HG03457 (cell line): ENCODE data around the gene ANKUB1.
"Not testable (repeated sequence)": the region's sequence is repeated elsewhere in the genome, so short reads cannot be mapped to it uniquely, and the experiment has no call there.

Source experiments
- ATAC-seq: cut with Tn5 transposase; IDR thresholded peaks from one replicate; pipeline ENCODE4 v1.9.1; 2021; ENCODE audit warnings: moderate number of reproducible peaks; ENCODE audit not compliant: unreplicated experiment

The ANKUB1 gene, protein sequence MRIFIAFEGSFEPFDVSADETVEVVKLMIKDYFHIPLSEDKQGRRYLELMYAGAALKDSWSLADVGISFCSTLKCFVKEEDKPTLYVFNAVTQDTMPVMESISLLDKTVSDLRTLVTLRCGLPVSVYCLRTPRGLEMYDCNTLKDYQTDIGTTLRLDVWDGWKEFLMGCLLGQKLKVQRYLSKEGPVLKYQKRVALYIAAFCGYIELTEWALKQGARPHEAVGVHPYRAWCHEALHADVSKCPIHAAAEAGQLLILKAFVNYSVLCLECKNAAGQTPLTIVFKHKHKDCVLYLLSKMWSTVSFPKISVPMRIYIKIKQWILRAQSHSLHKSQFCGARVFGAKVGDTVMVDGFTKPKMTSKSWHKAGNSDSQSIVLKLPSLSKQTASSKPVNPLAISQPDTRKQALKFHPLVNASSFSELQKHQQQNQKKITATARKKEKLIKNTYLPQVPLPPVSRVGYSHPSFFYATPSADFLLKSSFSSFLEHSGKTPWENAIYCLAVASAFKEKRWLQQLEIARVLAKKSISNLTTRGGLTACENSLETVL

DNA sequence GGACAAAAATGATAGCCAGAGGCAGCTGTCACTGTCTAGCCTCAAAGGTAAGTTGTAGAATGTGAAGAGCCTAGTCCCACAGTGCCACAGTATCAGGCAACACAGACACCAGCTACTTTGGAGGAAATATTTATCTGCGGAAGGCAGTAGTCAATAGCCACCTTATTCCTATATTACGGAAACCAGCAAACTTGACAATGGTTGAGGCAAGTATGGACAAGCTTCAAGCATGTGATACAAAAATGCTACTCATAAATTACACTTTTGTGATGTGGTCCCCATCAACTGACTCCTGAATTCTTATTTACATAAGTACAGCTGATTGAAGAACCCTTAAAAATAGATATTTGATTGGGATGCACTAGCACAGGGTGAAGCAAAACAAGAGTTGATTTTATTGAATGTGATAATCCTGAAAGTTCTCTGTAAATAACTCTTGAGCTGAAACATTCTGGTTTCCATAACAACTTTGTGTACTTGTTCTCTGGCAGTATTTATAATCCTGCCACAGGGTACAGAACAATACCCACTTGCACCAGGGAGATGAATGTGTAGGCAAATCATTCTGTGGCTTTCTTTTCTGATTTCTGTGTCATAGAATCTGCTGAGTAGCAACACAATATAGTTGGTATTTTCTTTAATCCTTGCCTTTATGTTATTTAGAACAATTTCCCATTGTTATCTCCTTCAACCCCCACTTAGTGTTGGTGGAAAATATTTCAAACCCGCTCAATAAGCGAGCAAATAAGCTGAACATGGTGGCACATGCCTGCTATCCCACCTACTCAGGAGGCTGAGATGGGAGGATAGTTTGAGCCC lies at the start of gene ANKUB1:
Gene ANKUB1 (minus strand): TSS at position 103 of the 819 bp plus-strand sequence. CDS start 188 bp downstream, outside the sequence.
- no peak for ATAC-seq

DNA sequence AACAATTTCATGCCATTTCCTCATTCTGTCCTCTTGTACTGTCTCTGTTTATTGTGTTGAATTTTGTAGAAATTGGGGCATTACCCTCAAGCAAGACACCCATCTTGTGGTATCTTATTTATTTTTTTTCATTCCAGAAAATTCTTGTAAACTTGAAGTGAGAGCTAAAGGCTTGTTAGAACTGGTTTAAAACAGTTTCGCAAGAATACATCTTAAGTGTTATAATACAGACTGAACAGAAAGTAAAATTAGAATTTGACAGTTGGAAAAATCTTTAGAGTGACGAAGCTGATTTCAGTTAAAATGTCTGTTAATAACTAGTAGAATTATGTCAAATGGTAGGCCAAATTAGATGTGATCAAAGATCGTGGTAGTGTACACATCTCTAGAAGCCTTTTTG lies 47.5 kb upstream of the ANKUB1 start:
- ATAC-seq: no peak

DNA sequence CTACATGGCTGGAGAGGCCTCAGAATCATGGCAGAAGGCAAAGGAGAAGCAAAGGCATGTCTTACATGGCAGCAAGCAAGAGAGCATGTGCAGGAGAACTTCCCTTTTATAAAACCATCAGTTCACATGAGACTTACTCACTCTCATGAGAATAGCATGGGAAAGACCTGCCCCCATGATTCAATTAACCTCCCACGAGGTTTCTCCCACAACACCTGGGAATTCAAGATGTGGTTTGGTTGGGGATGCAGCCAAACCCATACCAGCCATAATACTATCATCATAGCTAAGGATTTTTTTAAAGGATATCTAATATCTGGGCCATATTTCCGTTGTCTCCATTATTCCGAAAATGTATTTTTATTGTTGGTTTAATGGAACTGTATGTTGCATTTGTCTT lies 47.1 kb upstream of the ANKUB1 start:
- ATAC-seq: not testable (repeated sequence)

DNA sequence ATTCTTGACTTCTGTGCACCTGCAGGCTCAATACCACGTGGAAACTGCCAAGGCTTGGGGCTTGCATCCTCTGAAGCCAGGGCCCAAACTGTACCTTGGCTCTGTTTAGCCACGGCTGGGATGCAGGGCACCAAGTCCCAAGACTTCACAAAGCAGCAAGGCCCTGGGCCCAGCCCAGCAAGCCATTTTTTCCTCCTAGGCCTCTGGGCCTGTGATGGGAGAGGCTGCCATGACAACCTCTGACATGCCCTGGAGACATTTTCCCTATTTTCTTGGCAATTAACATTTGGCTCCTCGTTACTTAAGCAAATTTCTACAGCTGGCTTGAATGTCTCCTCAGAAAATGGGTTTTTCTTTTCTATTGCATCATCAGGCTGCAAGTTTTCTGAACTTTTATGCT lies 46.1 kb upstream of the ANKUB1 start:
- not testable (repeated sequence) for ATAC-seq

DNA sequence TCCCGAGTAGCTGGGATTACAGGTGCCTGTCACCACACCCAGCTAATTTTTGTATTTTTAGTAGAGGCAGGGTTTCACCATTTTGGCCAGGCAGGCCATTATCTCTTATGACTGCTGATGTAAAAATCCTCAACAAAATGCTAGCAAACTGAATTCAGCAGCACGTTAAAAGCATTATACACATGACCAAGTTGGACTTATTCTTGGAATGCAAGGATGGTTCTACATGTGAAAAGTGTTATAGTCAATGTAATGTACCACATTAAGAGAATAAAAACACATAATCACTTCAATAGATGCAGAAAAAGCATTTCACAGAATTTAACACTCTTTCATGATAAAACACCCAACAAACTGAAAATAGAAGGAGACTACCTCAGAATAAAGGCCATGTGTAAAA lies 40.9 kb upstream of the ANKUB1 start:
- no peak for ATAC-seq

DNA sequence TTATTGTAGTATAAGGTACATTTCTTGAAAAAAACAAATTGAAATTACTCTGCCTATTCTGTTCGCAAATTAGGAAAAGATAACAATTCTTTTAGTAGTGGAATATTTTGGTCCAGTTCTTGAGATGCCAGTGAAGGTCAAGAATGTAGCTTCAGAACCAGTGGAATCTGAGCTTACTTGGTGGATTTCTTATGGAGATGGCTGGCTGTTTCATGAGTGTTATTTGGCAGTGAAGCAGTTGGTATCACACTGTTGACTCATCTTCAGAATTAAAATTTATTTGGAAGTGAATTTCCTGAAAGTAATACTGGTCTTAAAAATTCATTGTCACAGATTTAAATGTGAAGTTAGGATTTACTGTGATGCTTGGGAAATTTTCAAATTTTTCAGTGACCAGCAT lies 39.7 kb upstream of the ANKUB1 start:
- no peak for ATAC-seq

DNA sequence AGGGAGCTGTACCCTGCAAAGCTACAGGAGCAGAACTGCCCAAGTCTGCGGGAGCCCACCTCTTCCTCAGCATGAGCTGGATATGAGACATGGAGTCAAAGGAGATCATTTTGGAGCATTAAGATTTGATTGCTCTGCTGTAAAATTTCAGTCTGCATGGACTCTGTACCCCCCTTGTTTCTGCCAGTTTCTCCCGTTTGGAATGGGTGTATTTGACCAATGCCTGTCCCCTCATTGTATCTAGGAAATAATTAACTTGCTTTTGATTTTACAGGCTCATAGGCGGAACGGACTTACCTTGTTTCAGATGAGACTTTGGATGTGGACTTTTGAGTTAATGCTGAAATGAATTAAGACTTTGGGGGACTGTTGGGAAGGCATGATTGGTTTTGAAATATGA lies 39.0 kb upstream of the ANKUB1 start:
- no peak for ATAC-seq

DNA sequence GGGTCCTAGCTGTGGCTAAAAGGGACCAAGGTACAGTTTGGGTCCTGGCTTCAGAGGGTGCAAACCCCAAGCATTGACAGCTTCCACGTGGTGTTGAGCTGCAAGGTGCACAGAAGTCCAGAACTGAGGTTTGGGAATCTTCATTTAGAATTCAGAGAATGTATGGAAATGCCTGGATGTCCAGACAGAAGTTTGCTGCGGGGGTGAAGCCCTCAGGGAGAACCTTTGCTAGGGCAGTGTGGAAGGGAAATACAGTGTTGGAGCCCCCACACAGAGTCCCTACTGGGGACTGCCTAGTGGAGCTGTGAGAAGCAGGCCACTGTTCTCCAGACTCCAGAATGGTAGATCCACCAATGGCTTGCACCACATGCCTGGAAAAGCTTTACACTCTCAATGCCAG lies 38.5 kb upstream of the ANKUB1 start:
- no peak for ATAC-seq

DNA sequence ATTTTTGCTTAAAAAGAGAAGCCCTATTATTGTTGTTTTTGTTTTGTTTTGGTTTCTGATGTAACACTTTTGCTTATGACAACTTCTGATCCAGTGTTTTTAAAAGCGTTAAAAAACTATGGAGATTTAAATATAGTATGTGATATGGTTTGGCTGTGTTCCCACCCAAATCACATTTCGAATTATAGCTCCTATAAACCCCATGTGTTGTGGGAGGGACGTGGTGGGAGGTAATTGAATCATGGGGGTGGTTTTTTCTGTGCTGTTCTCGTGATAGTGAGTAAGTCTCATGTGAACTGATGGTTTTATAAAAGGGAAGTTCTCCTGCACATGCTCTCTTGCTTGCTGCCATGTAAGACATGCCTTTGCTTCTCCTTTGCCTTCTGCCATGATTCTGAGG lies 37.3 kb upstream of the ANKUB1 start:
- ATAC-seq: not testable (repeated sequence)

DNA sequence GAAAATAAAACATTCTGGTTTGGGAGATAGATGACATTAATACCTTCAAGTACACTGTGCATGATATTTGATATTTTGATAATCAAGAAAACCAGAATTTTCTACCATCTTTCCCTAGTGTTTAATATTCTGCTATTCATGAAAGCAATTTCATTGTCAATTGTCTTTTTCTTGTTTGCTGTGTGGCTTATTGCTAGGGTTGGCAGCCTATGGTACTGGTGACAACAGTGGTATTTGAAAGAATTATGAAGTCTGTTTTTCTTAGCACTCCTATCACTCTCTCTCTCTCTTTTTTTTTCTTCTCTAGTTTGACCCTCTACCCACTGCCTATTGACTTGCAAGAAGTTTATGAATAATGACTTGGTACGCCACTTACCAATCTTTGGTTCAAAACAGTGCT lies 36.0 kb upstream of the ANKUB1 start:
- ATAC-seq: no peak

DNA sequence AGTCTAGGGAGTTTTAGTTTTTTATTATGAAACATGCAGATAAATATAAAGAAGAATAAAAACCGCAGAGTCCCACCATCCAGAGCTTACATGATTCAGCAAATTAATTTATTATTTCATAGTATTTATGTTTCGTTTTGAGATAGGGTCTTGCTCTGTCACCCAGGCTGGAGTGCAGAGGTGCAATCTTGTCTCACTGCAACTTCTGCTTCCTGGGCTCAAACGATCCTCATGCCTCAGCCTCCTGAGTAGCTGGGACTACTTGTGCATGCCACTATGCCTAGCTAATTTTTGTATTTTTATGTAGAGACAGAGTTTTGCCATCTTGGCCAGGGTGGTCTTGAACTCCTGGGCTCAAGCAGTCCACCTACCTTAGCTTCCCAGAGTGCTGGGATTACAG lies 34.3 kb upstream of the ANKUB1 start:
- ATAC-seq: no peak

DNA sequence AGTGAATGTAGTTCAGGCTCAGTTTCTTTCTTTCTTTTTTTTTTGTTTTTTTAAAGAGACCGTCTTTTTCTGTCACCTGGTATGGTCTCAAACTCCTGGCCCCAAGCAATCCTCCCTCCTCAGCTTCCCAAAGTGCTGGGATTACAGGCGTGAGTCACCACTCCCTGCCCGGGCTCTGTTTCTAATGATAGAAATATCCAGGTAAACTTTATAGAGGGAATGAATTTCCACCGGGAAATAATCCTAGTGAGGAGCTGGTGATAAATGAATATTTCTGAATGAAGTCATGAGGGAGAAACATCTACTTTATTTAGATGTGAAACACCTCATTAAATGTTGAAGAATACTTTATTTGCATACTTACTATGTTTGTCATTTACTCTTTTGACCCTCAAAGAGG lies 27.8 kb upstream of the ANKUB1 start:
- ATAC-seq: no peak

DNA sequence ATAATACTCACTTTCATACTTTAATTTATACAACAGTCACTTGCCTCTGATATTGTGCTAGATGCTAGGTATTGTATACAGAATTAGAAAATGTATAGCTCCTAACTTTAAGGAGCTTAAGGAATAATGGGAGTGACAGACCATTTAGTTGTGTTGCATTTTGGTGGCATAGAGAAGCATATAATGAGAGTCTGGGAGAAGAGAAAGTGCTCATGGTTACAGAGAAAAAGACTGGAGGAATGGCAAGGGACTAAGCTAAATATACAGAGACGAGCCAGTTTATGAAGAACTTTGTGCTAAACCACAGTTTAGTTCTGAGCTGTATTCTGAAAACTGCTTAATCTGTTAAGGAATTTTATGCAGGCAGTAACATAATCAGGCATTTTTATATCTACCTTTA lies 27.1 kb upstream of the ANKUB1 start:
- ATAC-seq: no peak

DNA sequence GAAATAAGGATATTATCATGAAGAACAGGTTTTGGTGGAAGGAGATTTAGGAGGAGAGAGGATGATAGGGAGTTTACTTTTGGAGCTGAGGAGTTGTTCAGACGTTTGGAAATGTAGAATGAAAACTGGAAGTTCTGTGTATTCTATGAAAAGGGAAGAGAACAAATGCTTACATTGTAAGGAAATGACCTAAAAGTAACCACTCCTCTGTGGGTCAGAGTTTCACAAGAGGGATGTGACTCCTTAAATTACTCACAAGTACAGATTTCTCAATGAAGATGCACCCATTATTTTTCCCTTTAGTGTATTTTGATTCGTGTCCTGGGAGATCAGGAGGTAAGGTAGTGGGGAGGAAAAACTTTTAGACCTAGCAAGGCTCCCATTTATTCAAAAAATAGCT lies 24.6 kb upstream of the ANKUB1 start:
- no peak for ATAC-seq

DNA sequence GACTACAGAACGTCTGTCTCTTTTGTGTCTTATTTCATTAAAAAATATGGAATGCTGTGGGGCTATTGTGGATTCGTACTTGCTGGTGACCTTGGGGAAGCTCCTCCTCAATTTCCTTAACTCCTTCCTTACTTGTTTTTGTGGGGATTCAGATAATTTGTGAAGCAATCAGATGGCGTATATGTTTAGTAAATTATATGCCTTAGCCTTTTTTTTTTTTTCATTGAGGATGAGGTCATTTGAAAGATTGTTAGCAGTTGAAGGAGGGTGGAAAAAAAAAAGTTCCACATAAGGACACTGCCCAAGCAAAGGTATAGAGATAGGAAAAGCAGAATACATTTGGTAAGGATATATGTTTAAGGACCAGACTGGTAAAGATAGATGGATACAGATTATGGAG lies 24.0 kb upstream of the ANKUB1 start:
- ATAC-seq: no peak

DNA sequence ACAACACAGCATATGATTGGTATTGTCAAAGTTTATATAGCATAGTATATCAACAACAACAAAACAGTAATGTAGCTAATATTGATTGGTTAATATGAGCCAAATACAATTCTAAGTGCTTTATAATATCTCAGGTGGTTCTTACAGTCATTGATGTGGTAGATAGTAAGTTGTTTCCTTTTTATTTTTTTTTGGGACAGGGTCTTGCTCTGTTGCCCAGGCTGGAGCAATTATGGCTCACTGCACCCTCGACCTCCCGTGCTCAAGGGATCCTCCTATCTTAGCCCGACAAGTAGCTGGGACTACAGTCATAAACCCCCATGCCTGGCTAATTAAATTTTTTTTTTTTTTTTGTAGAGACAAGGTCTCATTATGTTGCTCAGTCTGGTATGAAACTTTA lies 23.4 kb upstream of the ANKUB1 start:
- no peak for ATAC-seq

DNA sequence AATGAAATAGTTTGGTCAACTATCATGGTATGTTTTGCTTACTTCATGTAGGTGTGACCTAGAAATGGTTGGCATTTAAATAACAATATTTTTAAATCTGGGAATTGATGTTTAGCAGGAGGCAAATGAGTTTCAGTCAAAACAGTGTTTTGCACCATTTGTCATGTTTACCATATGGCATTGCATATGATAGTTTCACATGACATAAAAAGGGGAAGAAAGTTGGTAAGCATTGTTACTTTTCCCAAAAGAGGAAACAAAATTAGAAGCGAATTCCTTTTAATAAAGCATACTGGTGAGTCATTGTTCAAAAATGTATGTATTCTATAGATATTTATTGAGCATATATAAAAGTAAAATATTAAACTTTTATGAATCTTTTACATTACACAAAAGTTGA lies 23.0 kb upstream of the ANKUB1 start:
- no peak for ATAC-seq

DNA sequence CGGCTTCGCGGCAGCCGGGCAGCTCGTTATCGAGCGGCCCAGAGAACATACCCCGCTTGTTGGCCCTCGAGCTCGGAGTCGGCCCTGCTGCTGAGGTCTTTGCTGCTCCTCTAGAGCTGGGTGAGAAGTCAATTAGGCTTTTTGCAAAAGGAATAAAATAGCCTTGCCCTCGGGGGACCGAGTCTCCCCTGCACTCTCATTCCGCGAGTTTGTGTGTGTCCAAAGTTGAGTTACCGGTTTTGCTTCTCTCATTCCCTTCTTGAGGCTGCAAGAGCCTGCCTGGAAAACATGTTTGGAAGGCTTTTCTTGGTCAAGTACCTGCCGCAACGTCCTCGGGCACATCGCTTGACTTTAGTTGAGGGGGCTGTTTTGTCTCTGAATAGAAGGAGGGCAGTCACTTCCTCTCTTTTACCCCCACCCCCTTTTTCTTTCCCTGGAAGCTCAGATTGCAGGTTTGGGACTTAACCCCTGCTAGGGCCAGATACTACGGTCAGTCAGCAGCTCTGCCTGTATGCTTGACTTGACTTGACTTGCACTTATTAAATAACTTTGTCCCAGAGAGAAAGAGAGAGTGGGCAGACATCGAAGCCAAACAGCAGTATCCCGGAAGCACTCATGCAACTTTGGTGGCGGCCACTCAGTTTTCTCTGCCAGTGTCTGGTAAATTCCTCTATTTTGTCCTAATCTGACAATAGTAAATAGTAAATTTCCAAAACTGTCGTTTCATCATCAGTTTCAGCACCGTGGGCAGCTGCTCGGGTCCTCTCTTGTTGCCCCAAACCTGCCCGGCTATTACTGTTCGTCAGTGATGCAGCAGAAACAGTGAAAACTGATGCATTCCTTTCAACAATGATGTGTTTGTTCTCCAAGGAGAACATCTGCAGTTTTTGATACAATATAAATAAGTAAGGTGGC lies 21.3 kb upstream of the ANKUB1 start:
- no peak for ATAC-seq

DNA sequence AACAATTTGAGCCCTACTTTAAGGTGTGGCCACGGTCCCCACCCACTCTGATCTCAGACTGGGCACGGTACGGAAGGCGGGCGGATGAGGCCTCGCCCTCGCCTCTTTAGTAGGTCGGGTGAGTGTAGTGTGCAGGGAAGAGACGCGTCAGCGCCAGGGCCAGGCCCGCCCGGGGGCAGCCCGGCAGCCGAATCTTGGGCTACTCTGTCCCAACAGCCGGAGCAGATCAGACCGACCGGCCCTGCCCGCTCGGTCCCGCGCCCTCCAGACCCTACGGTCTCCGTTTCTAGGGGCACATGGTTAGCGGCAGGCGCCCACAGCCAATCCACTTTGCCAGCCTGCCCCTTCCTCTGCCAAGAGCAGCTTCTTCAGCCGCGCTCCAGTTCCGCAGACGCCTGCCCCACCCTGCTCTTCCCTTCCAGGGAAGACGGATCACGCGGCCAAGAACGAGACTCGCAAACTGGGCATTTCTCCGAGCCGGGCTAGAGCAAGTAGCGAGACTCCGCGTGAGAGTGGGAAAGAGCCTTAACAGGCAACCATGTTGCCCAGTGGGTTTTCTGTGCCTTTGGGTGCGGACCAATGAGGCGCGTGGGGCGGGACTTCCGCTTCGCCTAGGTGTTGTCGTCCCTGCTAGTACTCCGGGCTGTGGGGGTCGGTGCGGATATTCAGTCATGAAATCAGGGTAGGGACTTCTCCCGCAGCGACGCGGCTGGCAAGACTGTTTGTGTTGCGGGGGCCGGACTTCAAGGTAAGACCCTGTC lies 20.4 kb upstream of the ANKUB1 start, which contains the start of gene RNF13:
Gene RNF13 (plus strand): TSS at position 610 of the 761 bp plus-strand sequence. CDS start 32,812 bp downstream, outside the sequence.
- peak; percentile 88 for ATAC-seq

DNA sequence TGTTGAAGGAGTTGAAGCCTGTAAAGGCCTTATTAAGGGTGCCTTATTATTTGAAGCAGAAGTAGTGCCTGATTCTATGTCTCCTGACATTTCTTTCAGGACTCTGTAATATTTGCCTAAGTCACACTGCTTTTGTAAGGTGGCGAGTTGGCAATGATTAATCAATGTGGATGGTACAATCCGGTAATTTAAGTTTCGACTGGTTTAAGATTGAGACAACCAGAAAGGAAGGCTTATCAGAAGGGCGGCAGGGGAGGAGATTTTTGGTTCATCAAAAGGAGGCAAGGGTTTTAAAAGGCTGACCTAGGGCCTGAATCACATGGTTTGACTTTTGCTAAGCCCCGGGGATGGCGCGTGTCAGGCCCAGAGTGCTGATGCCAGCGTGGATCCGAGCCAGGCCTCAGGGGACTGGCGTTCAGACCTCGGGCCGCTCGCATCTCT lies 19.8 kb upstream of the ANKUB1 start:
- ATAC-seq: no peak
